Measurements from ENCODE around the gene PRAC2. TPM values are rescaled to one million over a fixed set of nuclear protein-coding genes. Genes with fewer than 3 reads are reported as not detected.

The PRAC2 gene
- polyA plus RNA-seq, 1 donor: not detected

- DNase-seq: no peak
Measured at GRCh38 chr17:48755356-48755755, 32.4 kb downstream of the PRAC2 start.

DNA sequence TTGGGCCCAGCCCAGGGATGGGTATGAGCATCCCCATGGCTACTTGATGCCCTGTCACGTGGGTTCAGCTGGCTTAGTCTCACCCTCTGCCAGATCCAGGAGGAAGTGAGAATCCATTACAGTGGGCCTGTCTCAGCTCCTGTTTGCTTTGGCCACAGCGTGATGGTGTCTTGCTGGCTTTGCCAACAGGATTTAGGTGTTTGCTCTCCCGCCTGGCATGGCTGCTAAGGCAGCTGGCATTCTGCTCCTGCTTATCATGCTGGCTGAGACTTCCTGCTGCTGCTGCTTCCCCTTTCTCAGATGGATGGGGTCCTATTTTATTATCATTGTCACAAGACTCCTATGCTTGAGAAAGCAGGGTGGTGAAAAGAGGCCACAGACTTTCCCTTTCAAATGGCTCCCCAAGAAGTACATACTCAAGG is 33.9 kb downstream of the PRAC2 start:
- DNase-seq: no peak

DNA sequence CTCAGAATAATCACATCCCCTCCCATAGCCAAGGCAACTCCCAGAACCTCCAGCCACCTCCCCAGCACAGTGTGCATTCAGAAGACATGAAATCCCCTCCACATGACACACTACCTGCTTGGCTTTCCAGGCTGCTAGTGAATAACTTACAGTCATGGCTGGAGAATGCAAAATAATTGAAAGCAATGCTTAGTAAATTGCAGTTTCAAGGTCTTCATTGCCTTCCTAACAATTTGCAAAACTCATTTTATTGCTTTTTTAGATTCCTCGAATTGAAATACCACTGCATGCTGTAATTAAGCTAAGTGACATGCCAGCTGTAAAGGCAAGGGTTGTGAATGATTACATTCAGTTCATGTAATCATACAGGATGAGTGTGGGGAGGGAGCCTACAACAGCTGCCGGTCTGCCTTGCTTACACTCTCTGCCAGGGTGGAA is 34.6 kb downstream of the PRAC2 start:
- no peak for DNase-seq

- DNase-seq: no peak
Measured at GRCh38 chr17:48759288-48759687, 36.3 kb downstream of the PRAC2 start.

DNA sequence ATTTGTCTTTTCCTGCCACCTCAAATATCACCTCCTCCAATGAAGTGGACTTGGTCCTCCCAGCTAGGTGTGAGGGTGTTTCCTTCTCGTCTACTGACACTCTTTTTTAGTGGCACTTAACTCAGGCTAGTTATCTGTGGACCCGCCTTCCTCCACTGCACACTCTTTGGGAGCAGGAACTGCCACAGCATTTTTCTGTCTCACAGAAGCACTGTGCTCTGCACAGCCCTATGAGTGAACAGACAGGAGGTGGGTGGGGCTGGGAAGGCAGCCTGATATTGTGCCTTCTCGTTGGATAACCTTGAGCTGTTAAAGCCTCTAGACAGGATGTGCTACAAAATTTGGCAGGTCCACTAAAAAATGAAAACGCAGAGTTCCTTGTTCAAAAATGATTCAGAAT is 37.4 kb downstream of the PRAC2 start:
- DNase-seq: no peak

DNA sequence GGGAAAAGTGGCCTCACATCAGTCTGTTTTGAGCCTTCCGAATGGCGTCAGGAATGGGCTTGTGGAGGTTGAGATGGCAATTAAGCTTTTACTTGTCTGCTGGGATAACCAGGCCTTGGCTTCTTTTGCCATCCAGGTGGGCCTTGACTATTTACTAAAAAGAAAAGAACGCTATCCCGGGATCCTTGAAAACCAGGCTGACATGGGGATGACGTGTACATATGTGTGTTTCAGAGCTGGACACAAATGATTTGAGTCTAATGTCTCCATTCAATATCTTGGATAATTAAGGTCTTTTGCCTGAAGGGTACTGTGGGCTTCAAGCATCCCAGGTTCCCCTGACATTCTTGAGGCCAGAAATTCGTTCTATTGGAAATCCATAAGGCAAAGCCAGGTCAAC is 38.1 kb downstream of the PRAC2 start:
- no peak for DNase-seq

- no peak for DNase-seq
Measured at GRCh38 chr17:48767263-48767774, 44.3 kb downstream of the PRAC2 start.

DNA sequence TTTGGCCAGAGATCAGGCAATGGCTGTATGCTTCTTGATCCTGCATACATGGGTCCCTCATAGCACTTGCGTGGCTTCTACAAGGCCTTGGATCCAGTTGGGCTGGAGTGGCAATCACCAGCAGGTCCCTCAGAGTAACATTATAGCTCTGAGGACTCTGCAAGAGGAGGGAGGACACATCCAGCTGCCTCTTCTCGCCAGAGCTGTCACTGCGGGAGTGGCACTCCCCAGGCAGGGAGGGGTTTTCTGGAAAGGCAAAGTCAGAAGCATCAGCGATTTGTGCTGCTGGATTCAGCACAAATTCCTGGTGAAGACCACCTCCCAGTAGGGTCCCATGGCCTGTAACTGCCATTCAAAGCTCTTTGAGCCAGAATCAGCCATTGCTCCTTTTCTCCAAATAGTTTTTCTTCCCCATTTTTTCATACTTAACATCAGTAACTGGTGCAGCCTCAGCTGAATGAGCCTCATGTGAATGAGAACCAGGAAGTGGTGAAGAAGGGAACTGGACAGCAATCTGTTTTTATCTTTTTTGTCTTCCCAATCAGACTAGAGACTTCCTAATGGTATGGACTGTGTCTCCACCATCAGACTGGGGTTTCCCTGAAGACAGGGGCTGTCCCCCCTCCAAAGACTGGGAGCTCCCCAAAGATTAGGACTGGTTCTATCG is 46.2 kb downstream of the PRAC2 start:
- no peak for DNase-seq

DNA sequence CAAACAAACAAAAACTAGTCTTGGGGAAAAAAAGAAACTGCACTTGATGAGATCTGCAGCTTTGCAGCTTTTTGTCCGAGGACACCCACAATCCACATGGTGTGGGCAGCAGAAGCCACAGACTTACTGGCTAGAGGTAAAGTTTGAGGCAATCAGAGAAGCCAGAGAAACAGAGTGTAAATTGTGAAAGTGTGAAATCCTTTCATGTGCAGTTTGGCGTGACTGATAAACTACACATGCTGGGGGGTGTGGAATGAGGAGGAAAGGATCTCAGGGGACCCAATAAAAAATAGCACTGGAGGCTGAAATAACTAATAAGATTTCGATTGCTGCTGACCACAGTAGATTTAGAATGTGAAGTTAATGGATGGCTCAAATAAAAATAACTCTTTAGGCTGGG is 48.0 kb downstream of the PRAC2 start:
- no peak for DNase-seq

DNA sequence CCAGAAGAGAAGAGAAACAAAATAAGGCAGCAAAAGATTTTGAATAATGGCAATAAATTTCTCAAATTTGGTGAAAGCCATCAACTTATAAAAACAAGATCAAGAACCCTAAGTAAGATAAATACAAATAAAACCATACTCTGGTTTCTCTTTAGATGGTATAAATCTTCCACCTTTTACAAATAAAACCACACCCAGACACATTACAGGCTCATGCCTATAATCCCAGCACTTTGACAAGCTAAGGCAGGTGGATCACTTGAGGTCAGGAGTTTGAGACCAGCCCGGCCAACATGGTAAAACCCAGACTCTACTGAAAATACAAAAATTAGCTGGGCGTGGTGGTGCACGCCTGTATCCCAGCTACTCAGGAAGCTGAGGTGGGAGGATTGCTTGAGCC is 50.3 kb downstream of the PRAC2 start:
- DNase-seq: no peak

Other genes starting within 250 kb of the PRAC2 start
- 0.38 TPM for gene HOXB1, start 192.2 kb upstream of the PRAC2 start, polyA plus RNA-seq (ENCODE audit: insufficient read length)
- gene HOXB2, start 178.1 kb upstream of the PRAC2 start, polyA plus RNA-seq (ENCODE audit: insufficient read length): 45.4 TPM
- 16.8 TPM for gene HOXB4, start 144.8 kb upstream of the PRAC2 start, polyA plus RNA-seq (ENCODE audit: insufficient read length)
- gene HOXB3, start 132.9 kb upstream of the PRAC2 start, polyA plus RNA-seq (ENCODE audit: insufficient read length): 224 TPM
- 38.2 TPM for gene HOXB5, start 129.4 kb upstream of the PRAC2 start, polyA plus RNA-seq (ENCODE audit: insufficient read length)
- 98.2 TPM for gene HOXB6, start 118.2 kb upstream of the PRAC2 start, polyA plus RNA-seq (ENCODE audit: insufficient read length)
- 39.8 TPM for gene HOXB7, start 112.2 kb upstream of the PRAC2 start, polyA plus RNA-seq (ENCODE audit: insufficient read length)
- gene HOXB8, start 107.9 kb upstream of the PRAC2 start, polyA plus RNA-seq (ENCODE audit: insufficient read length): 44.8 TPM
- gene HOXB9, start 96.8 kb upstream of the PRAC2 start, polyA plus RNA-seq (ENCODE audit: insufficient read length): 65.6 TPM
- gene PRAC1, start 667 bp upstream of the PRAC2 start, polyA plus RNA-seq (ENCODE audit: insufficient read length): not detected
- not detected for gene HOXB13, start 5.6 kb downstream of the PRAC2 start, polyA plus RNA-seq (ENCODE audit: insufficient read length)
- 0.35 TPM for gene TTLL6, start 94.0 kb downstream of the PRAC2 start, polyA plus RNA-seq (ENCODE audit: insufficient read length)
- 94.4 TPM for gene CALCOCO2, start 107.8 kb downstream of the PRAC2 start, polyA plus RNA-seq (ENCODE audit: insufficient read length)
- 146 TPM for gene ATP5MC1, start 169.6 kb downstream of the PRAC2 start, polyA plus RNA-seq (ENCODE audit: insufficient read length)
- 105 TPM for gene UBE2Z, start 185.2 kb downstream of the PRAC2 start, polyA plus RNA-seq (ENCODE audit: insufficient read length)
- gene SNF8, start 221.7 kb downstream of the PRAC2 start, polyA plus RNA-seq (ENCODE audit: insufficient read length): 104 TPM
- gene GIP, start 245.4 kb downstream of the PRAC2 start, polyA plus RNA-seq (ENCODE audit: insufficient read length): not detected